Hypothalamus (tissue), 51 donors: ENCODE results near the gene S1PR5.
"Not testable (repeated sequence)": the region's sequence is repeated elsewhere in the genome, so short reads cannot be mapped to it uniquely, and the experiment has no call there.

Experiments
- DNase-seq, 51 donors: peaks; one replicate each; lab custom pipeline; 2025; lab: John Stamatoyannopoulos, UW

Gene S1PR5

GRCh38 chr19:10517361-10517759 lies at the start of gene S1PR5:
S1PR5 (minus strand) TSS chr19:10517447; CDS start chr19:10515011, 2,436 bp downstream.
- DNase-seq, result peak in 47 of 51 donors; percentile 11 to 94 (median 75)

- peak in 4 of 51 donors; percentile 6 to 14 (median 9) for DNase-seq
Measured at GRCh38 chr19:10566658-10567410, 49.6 kb upstream of the S1PR5 start.

GRCh38 chr19:10566408-10566657 lies 49.1 kb upstream of the S1PR5 start:
- DNase-seq, result no peak

GRCh38 chr19:10565567-10566407 lies 48.5 kb upstream of the S1PR5 start, which contains the start of gene KRI1:
KRI1 (minus strand) TSS chr19:10566010; CDS start chr19:10565999, 11 bp downstream.
- peak; percentile 66 to 98 (median 95) for DNase-seq

GRCh38 chr19:10565028-10565566 lies 47.9 kb upstream of the S1PR5 start:
- DNase-seq, result peak in 10 of 51 donors; percentile 28 to 49 (median 39)

GRCh38 chr19:10562609-10563008 lies 45.4 kb upstream of the S1PR5 start:
- no peak for DNase-seq

- no peak for DNase-seq
Measured at GRCh38 chr19:10560154-10560553, 42.9 kb upstream of the S1PR5 start.

- DNase-seq, result no peak
Measured at GRCh38 chr19:10557603-10558197, 40.5 kb upstream of the S1PR5 start.

GRCh38 chr19:10555610-10555973 lies 38.3 kb upstream of the S1PR5 start:
- no peak for DNase-seq

- DNase-seq, result no peak
Measured at GRCh38 chr19:10554760-10555609, 37.7 kb upstream of the S1PR5 start.

GRCh38 chr19:10553943-10554381 lies 36.7 kb upstream of the S1PR5 start:
- DNase-seq, result peak in 1 of 51 donors; percentile 7

- DNase-seq, result no peak
Measured at GRCh38 chr19:10553087-10553667, 35.9 kb upstream of the S1PR5 start.

- DNase-seq, result peak in 3 of 51 donors; percentile 5 to 9 (median 9)
Measured at GRCh38 chr19:10552510-10553053, 35.3 kb upstream of the S1PR5 start.

- peak in 3 of 51 donors; percentile 2 to 13 (median 12) for DNase-seq
Measured at GRCh38 chr19:10551698-10552301, 34.6 kb upstream of the S1PR5 start.

GRCh38 chr19:10551006-10551405 lies 33.8 kb upstream of the S1PR5 start:
- not testable (repeated sequence) for DNase-seq

- no peak for DNase-seq
Measured at GRCh38 chr19:10550336-10550735, 33.1 kb upstream of the S1PR5 start.

GRCh38 chr19:10549733-10550132 lies 32.5 kb upstream of the S1PR5 start:
- DNase-seq, result no peak

- no peak for DNase-seq
Measured at GRCh38 chr19:10548746-10549276, 31.6 kb upstream of the S1PR5 start.

GRCh38 chr19:10546817-10547216 lies 29.6 kb upstream of the S1PR5 start:
- DNase-seq, result no peak
